BLaER1 treated with 17β-estradiol and CSF1 and Interleukin-3, amounts not matched to agents 10 nM and 100 nM (cell line): ENCODE data around the gene RMRP.
A peak's percentile ranks its signal among the peaks of the same experiment; 100 is the strongest.

ENCODE experiments used
- H3K27ac ChIP-seq, 11 experiments: shearing (Covaris generic); formaldehyde crosslinking; 2 replicates each; pipeline ENCODE4 v1.8.1; 2022
- H3K27me3 ChIP-seq, 11 experiments: shearing (Covaris generic); formaldehyde crosslinking; 2 replicates each; pipeline ENCODE4 v1.8.1; 2022
- H3K36me3 ChIP-seq, 11 experiments: shearing (Covaris generic); formaldehyde crosslinking; 2 replicates each; pipeline ENCODE4 v1.8.1; 2022
- H3K4me1 ChIP-seq, 10 experiments: shearing (Covaris generic); formaldehyde crosslinking; 2 replicates each; pipeline ENCODE4 v1.8.1; 2022
- H3K4me2 ChIP-seq, 11 experiments: shearing (Covaris generic); formaldehyde crosslinking; 2 replicates each; pipeline ENCODE4 v1.8.1; 2022
- H3K4me3 ChIP-seq, 10 experiments: shearing (Covaris generic); formaldehyde crosslinking; 2 replicates each; pipeline ENCODE4 v1.8.1; 2022
- H3K9ac ChIP-seq, 11 experiments: shearing (Covaris generic); formaldehyde crosslinking; 2 replicates each; pipeline ENCODE4 v1.8.1; 2022
- H3K9me3 ChIP-seq, 11 experiments: shearing (Covaris generic); formaldehyde crosslinking; replicated peaks in 1 of 11; 2 replicates each; pipeline ENCODE4 v1.8.1; 2022
- H4K20me1 ChIP-seq, 11 experiments: shearing (Covaris generic); formaldehyde crosslinking; 2 replicates each; pipeline ENCODE4 v1.8.1; 2022
- Cebpa-rat ChIP-seq, 11 experiments: shearing (Covaris generic); IDR thresholded peaks; 2 replicates each; pipeline ENCODE4 v1.8.1; 2022

RMRP gene

DNA sequence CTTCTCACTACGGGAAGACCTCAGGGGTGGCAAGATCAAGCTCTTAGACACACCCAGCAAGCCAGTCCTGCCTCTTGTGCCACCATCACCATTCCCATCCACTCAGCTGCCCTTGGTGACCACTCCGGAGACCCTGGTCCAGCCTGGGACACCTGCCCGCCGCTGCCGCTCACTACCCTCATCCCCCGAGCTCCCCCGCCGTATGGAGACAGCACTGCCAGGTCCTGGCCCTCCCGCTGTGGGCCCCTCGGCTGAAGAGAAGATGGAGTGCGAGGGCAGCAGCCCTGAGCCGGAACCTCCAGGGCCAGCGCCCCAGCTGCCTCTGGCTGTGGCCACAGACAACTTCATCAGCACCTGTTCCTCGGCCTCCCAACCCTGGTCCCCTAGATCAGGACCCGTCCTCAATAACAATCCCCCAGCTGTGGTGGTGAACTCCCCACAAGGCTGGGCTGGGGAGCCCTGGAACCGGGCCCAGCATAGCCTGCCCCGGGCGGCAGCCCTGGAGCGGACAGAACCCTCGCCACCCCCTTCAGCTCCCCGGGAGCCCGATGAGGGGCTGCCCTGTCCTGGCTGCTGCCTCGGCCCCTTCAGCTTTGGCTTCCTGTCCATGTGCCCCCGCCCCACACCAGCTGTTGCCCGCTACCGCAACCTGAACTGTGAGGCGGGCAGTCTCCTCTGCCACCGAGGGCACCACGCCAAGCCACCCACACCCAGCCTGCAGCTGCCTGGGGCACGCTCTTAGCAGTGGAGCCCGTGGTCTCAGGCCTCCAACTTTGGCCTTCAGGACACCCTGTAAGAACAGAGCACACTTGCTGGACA, 48.6 kb downstream of the RMRP start:
- H3K27ac ChIP-seq, result peak overlapping the region in 3 of 11 experiments; percentile 5 to 44 (median 8); a peak in 3 of 22 replicates
- H3K9ac ChIP-seq, result peak overlapping the region in 3 of 11 experiments; percentile 1 to 42 (median 24); a peak in 2 of 22 replicates
- 0 out of 22 replicates have a peak overlapping the region, but pooled peaks of 1 of the 11 experiments have one; percentile 1 for H3K4me2 ChIP-seq
- no peaks in the 10 kb centered on the region for H3K27me3 ChIP-seq
- H3K4me1 ChIP-seq, result peaks cover 17 to 75% (median 45%) of the 10 kb centered on the region in 10 experiments
- peaks cover 11 to 51% (median 30%) of the 10 kb centered on the region in 11 experiments; a peak in 18 of 22 replicates for H4K20me1 ChIP-seq
- H3K36me3 ChIP-seq, result peaks cover 37 to 76% (median 59%) of the 10 kb centered on the region in 11 experiments
- no peak overlapping the region for H3K4me3 ChIP-seq
- no peaks in the 10 kb centered on the region for H3K9me3 ChIP-seq
- no peak for TF ChIP-seq Cebpa-rat (IDR thresholded peaks at IDR 0.05)

DNA sequence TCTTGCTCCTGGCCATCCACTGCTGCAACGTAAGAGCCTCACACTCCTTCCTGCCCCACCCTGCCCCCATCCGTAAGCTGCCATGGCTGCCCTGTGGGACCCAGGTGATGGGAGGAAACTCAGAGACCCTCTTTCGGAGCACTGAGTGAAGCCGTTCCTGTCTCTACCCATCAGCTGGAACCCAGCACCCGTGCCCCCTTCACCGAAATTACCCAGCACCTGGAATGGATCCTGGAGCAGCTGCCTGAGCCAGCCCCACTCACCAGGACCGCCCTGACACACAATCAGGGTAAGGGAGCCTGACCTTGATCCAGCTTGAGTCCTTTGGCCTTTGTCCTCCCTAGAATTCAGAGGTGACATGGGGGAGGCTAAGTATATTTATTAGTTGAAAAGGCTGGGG, 49.6 kb downstream of the RMRP start:
- H3K9ac ChIP-seq, result 0 out of 22 replicates have a peak overlapping the region, but pooled peaks of 1 of the 11 experiments have one; percentile 24
- no peak for TF ChIP-seq Cebpa-rat (IDR thresholded peaks at IDR 0.05)
- H4K20me1 ChIP-seq, result peaks cover 11 to 51% (median 30%) of the 10 kb centered on the region in 11 experiments; a peak in 18 of 22 replicates
- H3K9me3 ChIP-seq, result no peaks in the 10 kb centered on the region
- no peak overlapping the region for H3K27ac ChIP-seq
- H3K4me3 ChIP-seq, result no peak overlapping the region
- H3K4me1 ChIP-seq, result peaks cover 22 to 73% (median 46%) of the 10 kb centered on the region in 10 experiments
- peaks cover 37 to 66% (median 58%) of the 10 kb centered on the region in 11 experiments for H3K36me3 ChIP-seq
- H3K4me2 ChIP-seq, result peak overlapping the region in 1 of 11 experiments; percentile 1; a peak in 1 of 22 replicates
- no peaks in the 10 kb centered on the region for H3K27me3 ChIP-seq
